GM12874 (cell line): ENCODE data around the gene PRKCZ.

Experiments used
- TF ChIP-seq, protein P1 (sequence below): IDR thresholded peaks from 2 replicates; pipeline ENCODE4 v1.5.1; 2011; ENCODE audit warnings: low read depth, mild to moderate bottlenecking, control low read depth, low read length, moderate library complexity; ENCODE audit not compliant: insufficient read depth

Gene PRKCZ

DNA sequence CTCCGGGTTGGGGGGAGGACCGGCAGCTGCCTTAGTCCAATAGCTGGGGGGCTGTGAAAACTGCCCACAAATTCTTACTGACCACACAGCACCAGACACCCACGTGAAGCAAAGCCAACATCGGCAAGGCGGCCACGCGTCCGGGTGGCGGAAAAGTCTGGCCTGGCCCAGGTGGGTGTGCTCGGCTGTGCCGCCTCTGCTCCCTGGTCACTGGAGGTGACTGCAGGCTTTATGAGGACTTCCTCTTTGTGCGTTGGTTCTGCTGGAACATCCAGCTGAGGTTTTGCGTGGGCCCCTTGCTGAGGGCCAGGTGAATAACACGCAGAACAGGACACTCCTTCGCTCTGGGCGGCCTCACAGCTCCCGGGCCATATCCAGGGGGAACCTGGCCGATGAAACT is 108.9 kb downstream of the PRKCZ start:
- TF ChIP-seq, protein P1, sequence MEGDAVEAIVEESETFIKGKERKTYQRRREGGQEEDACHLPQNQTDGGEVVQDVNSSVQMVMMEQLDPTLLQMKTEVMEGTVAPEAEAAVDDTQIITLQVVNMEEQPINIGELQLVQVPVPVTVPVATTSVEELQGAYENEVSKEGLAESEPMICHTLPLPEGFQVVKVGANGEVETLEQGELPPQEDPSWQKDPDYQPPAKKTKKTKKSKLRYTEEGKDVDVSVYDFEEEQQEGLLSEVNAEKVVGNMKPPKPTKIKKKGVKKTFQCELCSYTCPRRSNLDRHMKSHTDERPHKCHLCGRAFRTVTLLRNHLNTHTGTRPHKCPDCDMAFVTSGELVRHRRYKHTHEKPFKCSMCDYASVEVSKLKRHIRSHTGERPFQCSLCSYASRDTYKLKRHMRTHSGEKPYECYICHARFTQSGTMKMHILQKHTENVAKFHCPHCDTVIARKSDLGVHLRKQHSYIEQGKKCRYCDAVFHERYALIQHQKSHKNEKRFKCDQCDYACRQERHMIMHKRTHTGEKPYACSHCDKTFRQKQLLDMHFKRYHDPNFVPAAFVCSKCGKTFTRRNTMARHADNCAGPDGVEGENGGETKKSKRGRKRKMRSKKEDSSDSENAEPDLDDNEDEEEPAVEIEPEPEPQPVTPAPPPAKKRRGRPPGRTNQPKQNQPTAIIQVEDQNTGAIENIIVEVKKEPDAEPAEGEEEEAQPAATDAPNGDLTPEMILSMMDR: no peak

DNA sequence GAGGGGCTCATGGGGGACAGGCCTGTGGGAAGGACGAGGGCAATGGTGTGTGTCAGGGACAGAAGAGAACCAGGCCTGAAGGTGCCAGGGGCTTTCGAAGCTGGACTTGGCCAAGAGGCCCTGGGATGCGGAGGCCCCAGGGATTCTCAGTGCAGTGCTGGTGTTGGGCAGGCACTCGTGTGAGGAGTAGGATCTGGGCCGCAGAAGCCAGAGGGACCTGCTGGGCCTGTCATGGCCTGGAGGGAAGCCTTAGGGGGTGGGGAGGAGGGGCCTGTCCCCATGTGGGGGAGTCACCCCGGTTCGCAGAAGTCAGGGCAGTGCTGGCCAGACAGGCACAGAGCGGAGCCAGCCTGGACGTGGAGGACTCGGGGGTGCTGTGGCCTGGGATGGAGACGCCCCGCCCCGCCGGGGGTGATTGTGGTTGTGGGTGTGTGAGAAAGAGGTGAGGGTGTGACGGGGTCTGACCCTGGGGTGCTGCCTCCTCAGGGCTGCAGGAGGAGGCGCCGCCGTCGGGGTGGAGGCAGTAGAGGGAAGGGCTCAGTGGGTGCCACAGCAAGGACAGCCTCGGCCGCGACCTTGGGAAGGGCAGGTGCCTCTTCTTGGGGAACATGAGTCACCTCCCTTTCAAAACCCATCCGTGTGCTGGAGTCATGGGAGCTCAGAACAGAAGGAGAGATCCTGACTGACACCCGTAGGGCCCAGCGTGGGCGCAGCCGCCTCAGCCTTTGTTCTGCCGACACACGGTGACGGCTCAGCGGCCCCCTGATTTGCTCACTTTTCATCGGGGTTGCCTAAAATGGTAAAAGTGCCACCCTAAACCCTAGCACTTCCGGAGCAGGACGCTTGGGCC is 110.5 kb downstream of the PRKCZ start:
- TF ChIP-seq, protein P1: no peak

DNA sequence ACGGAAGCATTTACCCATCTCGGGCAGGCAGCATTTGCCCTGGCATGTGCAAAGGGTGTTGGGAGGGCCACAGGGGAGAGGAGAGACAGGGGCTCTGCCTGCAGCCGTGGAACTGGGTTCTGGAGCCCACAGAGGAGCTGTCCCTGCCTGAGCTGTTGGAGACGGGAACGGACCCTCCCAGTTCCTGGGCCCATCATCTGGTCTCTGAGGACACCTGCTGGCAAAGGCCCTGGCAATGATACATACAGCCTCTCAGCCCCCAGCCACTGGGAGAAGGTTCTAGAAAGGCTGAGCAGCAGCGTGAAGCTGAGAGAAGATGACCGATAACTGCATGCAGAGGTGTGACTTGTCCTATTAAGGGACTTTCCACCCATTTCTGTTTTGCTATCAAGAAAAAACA is 113.0 kb downstream of the PRKCZ start:
- TF ChIP-seq, protein P1: no peak

DNA sequence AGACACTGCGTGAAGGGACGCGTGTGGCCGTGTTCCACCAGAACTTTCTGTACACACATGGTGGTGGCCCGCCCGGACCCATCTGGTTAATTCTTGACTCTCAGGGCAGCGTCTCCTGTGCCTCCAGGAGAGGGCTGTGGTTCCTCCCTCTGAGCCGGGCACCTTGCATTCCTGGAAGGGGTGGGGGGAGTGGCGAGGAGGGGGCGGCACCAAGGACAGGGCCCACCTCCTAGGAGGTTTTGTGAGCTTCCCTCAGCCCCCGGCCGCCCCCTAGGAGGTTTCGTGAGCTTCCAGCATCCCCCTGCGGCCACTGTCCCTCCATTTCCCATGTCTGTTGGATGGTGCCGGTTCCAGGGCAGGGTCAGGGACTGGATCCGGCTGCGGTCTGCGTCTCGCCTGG is 115.4 kb downstream of the PRKCZ start:
- TF ChIP-seq, protein P1: no peak

DNA sequence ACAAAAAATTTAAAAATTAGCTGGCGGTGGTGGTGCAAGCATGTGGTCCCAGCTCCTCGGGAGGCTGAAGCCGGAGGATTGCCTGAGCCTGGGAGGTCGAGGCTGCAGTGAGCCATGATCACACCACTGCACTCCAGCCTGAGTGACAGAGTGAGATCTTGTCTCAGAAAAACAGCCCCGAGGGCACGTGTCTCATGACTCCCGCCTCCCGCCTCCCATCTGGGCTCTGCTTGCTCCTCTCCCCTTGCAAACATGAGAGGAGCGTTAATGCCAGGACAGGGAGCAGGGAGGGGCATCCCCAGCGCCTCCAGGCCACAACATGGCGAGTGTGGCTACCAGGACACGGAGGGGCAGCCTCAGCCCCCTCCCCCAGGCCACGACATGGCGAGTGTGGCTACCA is 116.0 kb downstream of the PRKCZ start:
- TF ChIP-seq, protein P1: no peak

DNA sequence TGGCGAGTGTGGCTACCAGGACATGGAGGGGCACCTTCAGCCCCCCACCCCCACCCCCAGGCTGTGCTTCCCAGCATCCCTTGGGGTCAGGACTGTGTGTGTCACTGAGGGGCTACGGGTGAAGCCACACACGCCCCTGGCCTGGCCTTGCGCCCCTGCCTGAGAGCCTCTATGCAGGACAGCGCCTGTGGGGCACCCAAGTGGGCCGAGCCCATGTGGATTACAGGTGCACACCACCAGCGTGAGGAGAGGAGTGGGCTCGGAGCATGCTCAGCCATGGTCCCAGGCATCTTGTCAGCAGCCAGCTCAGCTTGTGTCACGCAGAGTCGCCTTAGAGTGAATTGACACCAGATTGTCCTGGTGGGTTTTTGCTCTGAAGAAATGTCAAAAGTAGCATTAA is 116.5 kb downstream of the PRKCZ start:
- TF ChIP-seq, protein P1: no peak

DNA sequence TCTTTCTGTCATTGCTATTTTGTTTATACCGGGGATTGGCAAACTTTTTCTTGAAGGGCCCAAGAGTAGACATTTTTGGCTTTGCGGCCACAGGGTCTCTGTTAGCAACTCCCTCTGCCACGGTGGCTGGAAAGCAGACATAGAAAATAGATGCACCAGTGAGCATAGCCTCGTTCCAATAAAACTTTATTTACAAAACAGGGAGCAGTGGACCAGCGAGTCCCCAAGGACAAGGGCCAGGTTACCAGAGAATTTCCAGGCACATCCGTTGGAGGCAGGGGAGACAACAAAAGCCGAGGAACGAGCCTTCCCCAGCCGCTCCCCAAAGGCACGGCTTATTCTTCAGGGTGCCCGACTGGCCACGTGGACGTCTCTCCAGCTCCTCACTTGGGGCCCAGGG is 117.9 kb downstream of the PRKCZ start:
- TF ChIP-seq, protein P1: no peak
